NCI-H2081 (cell line): ENCODE data around the gene TMEM108.

Source experiments
- DNase-seq, 2 experiments: peaks; one replicate each; lab custom pipeline; 2025; lab: John Stamatoyannopoulos, UW

The TMEM108 gene

GRCh38 chr3:133227813-133228212 is 189.6 kb downstream of the TMEM108 start:
- DNase-seq: no peak

GRCh38 chr3:133230195-133230594 is 192.0 kb downstream of the TMEM108 start:
- DNase-seq: no peak

- DNase-seq: no peak
Observed at GRCh38 chr3:133236901-133237300, 198.7 kb downstream of the TMEM108 start.

GRCh38 chr3:133237380-133237779 is 199.2 kb downstream of the TMEM108 start:
- no peak for DNase-seq

GRCh38 chr3:133238015-133238414 is 199.8 kb downstream of the TMEM108 start:
- DNase-seq: no peak

- DNase-seq: no peak
Observed at GRCh38 chr3:133246119-133246518, 207.9 kb downstream of the TMEM108 start.

DNA sequence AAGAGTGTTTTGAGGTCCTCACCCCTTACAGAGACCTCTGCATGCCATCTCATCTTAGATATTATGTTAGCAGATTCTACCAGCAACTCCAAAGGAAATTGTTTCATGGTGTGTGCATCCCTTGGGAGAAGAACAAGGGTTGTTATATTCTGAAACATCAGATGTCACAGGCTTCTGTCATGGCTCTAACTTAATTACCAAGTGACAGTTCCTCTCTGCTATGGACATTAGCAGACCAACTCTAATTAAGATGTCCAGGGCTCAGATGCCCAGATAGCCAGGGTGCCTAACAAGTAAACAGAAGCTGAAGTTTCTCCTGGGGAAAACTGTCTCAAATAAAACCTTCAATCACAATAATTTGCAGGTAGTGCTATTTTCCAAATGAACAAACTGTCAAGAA is 208.6 kb downstream of the TMEM108 start:
- DNase-seq: no peak

- DNase-seq: no peak
Observed at GRCh38 chr3:133248389-133248788, 210.2 kb downstream of the TMEM108 start.

DNA sequence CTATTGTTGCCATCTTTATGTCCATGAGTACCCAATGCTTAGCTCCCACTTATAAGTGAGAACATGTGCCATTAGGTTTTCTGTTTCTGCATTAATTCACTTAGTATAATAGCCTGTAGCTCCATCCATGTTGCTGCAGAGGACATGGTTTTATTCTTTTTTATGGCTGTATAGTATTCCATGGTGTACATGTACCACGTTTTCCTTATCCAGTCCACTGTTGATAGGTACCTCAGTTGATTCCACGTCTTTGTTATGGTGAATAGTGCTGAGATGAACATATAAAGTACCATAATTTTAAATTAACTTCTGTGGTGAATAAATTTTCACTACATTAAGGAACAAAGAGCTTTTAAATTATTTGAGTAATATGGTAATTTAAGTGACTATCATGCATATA is 211.3 kb downstream of the TMEM108 start:
- no peak for DNase-seq

- no peak for DNase-seq
Observed at GRCh38 chr3:133254151-133254550, 216.0 kb downstream of the TMEM108 start.

GRCh38 chr3:133254716-133255115 is 216.5 kb downstream of the TMEM108 start:
- DNase-seq: no peak

DNA sequence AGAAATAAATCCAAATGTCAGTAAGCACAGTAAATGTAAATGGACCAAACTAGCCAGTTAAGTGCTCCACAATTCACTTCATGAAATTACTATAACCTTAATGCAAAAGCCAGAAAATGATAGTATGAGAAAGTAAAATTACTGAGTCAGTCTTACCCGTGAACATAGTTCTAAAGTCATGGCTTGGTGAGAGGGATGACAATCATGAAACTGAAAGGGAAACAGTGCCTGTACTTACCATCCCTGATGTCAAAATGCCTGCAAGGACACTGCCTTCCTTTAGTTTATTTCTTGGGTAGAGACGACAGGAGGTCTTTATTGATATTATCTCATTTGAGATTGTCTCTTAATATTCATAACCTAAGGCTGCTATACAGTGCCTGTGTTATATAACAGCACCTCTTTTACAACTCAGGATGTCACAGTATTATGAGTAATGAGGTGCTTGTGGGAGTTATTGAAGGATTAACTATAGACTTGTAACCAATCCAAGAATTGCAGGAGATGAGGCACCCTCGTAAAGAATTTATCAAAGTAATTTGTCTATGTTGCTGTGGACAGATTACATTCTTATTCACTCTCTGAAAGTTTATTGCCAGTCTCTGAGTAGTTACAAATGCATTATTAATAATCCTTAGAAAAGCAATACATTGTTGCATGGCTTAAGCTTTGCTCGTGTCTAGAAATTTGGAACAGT is 218.7 kb downstream of the TMEM108 start:
- no peak for DNase-seq

DNA sequence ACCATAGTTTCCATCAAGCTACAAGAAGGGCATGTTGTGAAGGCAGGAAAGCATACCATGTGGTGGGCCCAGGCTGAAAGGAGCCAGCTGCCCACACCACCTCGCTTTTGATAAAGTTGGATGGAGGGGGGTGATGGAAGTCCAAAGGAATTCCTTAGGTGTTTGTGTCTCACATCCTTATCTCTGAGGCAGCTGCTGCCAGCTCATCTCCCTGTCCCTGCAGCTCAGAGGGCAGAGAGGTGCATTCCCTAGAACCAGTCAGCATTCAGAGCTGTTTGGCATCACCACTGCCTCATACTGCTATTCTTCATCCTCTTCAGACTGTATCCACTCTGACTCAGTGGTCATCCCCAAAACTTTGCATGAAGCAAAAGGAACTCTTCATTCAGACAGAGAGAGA is 220.2 kb downstream of the TMEM108 start:
- no peak for DNase-seq

DNA sequence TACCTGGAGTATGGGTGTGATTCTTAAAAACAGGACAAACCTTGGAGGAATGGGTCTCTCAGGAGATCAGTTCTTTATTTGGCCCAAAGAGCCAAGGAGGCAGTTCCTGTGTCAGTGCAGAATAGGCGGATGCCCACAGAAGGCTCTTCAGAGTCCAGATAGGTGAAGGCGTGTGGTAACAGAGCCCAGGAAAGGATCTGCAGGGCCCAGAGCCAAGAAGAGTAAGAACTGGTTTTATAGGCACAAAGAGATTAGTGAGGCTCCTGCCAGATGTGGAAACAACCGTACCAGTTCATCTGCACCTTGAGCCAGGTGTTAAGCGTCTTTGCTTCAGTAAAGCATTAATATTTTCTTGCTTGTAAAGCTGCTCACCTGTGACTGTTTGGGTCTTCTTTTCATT is 221.6 kb downstream of the TMEM108 start:
- no peak for DNase-seq

GRCh38 chr3:133262333-133262732 is 224.1 kb downstream of the TMEM108 start:
- no peak for DNase-seq

GRCh38 chr3:133264920-133265319 is 226.7 kb downstream of the TMEM108 start:
- DNase-seq: no peak

GRCh38 chr3:133268726-133269134 is 230.5 kb downstream of the TMEM108 start:
- DNase-seq: no peak

GRCh38 chr3:133269393-133269792 is 231.2 kb downstream of the TMEM108 start:
- DNase-seq: peak in 1 of 2 experiments; percentile 56

- DNase-seq: no peak
Observed at GRCh38 chr3:133270631-133271030, 232.4 kb downstream of the TMEM108 start.

- no peak for DNase-seq
Observed at GRCh38 chr3:133271042-133271441, 232.9 kb downstream of the TMEM108 start.

DNA sequence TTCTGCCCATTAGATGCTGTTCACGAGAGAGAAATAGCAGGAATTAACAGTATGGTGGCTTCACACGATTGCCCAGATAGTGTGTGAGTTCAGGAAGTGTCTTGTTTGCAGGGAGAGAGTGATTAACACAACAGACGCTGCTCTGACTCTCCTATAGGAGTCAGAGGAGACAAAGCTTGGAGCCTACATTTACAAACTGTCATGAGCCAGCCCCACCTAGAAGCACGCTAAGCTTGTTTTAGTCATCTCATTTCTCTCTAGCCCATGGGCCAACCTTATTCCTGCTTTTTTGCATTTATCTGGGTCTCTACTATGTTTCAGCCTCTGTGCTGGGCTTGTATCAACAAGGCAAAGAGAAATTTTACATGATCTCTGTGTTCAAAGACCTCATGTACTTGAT is 233.3 kb downstream of the TMEM108 start:
- peak in 1 of 2 experiments; percentile 9 for DNase-seq

DNA sequence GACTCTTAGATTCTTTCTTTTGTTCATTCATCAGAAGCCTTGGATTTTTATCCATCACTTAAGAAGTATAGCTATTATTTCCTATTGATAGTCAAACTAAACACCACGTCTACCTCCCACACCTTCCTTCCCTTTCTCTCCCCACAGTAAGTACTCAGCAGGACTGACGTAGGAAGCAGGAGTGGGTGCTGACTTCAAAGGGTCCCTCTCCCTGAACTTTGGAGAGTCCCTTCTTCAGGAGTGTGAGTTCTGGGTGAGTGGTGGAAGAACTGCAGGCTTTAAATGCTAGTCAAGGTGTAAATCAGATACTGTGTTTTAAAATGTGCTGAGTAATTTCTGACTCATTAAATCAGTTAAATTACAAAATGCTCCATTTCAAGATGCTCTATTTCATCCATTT is 235.2 kb downstream of the TMEM108 start:
- DNase-seq: no peak

DNA sequence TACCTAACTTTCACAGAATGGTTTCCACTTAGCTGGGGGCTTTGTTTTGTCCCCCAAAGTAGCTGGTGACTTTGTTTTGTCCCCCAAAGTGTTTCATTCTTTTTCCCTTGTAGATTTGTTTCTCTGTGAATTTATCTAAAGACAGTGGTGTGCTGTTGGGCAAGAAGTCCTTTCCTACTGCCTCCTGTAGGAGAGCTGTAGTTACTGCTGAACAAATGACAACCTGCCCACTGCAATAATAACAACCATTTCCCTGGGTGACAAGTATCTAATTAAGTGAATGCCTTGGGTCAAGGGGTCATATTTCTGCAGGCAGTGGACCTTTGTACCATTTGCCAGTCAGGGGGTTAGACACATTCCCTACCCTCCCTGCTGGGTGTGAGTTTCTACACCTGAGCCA is 236.3 kb downstream of the TMEM108 start:
- DNase-seq: no peak

DNA sequence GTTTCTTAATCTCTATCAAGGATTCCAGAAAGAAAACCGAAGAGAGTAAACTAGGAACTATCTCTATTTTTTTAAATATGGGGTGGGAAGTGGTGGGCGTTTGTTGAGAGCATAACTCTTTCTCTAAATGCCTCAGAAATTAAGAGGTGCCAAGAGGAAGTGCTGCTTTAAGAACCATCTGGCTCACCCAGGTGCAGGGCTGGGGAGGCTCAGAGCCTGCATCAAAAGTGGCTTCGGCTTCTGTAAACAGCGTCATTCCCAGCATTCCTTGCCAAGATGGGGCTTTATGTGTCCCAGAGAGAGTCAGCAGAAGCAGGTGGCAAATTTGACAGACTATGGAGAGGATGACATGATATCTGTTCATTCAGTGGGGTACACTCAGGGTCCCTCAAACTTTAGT is 238.4 kb downstream of the TMEM108 start:
- DNase-seq: peak in 1 of 2 experiments; percentile 17
